Lower leg skin (tissue), 3 donors: Measurements from ENCODE around the gene RBM27.

Experiments
- CTCF ChIP-seq, 3 donors: fragments of 450-650 bp; IDR thresholded peaks; one replicate each; pipeline ENCODE4 v1.5.1; 2016; ENCODE audit warnings: antibody characterized with exemption in 3 of 3, mild to moderate bottlenecking in 3 of 3, moderate library complexity in 2 of 3
- POLR2A ChIP-seq, 2 donors: fragments of 450-650 bp; IDR thresholded peaks; one replicate each; pipeline ENCODE4 v1.6.1; 2016 to 2017; ENCODE audit warnings: antibody characterized with exemption in 2 of 2, mild to moderate bottlenecking in 1 of 2, moderate library complexity in 1 of 2

GRCh38 chr5:146221234-146221633, 17.8 kb downstream of the RBM27 start:
- TF ChIP-seq POLR2A (IDR thresholded peaks at IDR 0.05) (no peak), CTCF (IDR thresholded peaks at IDR 0.05) (no peak)
